ENCODE data around the gene AFAP1L2.
"Not testable (repeated sequence)": the region's sequence is repeated elsewhere in the genome, so short reads cannot be mapped to it uniquely, and the experiment has no call there.

AFAP1L2 gene

DNA sequence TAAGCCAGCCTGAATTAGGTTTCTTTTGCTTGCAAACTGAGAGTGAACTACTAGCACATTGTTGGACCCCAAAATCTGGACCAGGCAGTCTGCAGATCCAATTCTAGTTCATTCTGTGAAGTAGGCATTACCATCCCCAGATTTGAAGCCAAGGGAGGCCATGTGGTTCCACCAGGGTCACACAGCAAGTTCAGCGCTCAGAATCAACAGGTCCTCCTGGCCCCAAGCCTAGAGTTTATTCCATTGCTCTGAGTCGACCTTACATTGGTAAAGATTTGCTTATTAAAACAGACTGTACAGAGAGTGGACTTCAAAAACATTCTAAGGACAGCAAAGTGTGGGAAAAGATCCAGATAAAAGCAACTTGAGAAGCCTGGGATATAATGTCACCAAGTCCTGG, 50.9 kb downstream of the AFAP1L2 start:
- TF ChIP-seq, protein P1, sequence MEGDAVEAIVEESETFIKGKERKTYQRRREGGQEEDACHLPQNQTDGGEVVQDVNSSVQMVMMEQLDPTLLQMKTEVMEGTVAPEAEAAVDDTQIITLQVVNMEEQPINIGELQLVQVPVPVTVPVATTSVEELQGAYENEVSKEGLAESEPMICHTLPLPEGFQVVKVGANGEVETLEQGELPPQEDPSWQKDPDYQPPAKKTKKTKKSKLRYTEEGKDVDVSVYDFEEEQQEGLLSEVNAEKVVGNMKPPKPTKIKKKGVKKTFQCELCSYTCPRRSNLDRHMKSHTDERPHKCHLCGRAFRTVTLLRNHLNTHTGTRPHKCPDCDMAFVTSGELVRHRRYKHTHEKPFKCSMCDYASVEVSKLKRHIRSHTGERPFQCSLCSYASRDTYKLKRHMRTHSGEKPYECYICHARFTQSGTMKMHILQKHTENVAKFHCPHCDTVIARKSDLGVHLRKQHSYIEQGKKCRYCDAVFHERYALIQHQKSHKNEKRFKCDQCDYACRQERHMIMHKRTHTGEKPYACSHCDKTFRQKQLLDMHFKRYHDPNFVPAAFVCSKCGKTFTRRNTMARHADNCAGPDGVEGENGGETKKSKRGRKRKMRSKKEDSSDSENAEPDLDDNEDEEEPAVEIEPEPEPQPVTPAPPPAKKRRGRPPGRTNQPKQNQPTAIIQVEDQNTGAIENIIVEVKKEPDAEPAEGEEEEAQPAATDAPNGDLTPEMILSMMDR (conservative IDR thresholded peaks at IDR 0.05; ENCODE audit: low read length) = no peak
- no peak for DNase-seq (ENCODE audit: low read depth)

DNA sequence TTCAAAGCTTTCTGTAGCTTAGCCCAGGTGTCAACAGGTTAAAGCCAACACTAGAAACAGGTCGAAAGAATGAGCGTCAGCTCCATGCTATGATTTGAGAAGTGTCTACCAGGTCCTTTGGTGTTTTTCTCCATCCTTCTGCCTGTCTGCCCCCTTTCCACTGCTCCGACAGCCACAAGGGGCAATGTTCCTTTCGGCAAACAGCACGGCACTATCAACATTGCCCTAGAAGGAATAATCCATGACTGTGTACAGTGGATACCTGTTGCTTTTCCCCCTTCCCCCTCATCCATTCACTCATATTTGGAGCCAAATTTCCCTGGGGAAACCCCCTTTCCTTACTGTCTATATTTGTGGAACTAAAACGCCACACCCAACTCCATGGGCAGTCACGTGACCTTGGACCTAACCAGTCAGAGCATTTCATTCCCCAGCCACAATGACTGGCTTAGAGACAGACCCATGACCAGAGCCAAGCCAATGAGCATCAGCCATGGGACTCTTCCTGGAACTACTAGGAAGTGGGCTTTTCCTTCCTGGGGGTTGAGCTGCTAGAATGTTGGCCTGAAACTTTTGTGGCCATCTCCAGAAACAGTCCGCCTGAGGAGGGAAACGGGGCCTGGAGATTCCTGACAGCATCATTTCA, 51.5 kb downstream of the AFAP1L2 start:
- TF ChIP-seq, protein P1 (conservative IDR thresholded peaks at IDR 0.05; ENCODE audit: low read length) = no peak
- no peak for DNase-seq (ENCODE audit: low read depth)
- H3K4me3 ChIP-seq (ENCODE audit: low read length) = no peak overlapping the region

More for the DNA sequence above, 50.9 kb downstream of the AFAP1L2 start:
- H3K4me3 ChIP-seq (ENCODE audit: low read length) = no peak overlapping the region

DNA sequence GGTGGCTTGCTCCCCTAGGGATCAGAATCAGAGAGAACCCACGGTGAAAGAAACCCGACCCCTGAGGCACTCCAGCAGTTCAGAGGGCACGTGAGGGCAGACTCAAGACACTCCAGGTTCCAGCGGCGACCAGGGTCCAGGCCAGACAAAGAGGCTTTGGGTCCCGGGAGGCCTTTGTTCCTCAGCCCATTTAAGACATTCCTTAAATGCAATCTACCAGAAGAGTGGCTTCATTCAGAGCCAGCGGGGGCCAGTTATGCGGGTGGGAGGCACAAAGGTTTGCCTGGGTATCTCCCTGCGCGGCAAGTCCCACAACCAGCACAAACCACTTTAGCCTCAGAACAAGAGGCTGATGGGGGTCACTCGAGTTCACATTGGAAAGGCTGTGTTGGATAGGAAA, 53.6 kb downstream of the AFAP1L2 start:
- no peak for DNase-seq (ENCODE audit: low read depth)
- TF ChIP-seq, protein P1 (conservative IDR thresholded peaks at IDR 0.05; ENCODE audit: low read length) = no peak
- no peak overlapping the region for H3K4me3 ChIP-seq (ENCODE audit: low read length)

DNA sequence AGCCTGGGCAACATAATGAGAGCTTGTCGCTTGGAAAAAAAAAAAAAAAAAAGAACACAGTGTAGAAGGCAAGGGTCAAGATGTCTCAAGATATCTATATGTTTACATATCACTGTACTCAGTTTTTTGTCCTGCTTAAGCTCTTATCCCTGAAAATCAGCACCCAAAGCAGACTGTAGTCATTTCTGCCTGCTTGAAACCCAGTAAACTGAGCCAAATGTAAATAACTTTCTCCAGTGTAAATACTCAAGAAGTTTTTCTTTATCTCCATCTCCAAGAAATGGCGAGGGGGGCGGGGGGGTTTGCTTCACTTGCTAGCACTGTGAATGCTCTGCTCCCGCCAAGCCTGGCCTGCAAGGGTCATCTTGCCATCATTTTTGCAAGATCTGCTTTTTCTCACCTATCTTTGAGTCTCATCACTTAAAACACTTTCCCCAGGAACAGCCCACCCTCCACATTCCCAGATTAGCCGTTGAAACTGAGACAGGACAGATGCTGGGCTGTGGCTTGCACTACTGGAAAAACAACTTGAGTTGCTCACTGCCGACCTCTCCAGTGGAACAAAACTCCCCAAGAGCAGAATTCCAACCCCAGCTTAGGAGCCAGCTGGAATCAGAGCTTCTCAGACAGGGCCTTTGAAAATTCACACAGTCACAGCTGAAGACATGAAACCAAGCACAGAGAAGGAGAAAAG, 54.6 kb downstream of the AFAP1L2 start:
- TF ChIP-seq, protein P1 (conservative IDR thresholded peaks at IDR 0.05; ENCODE audit: low read length) = no peak
- DNase-seq (ENCODE audit: low read depth) = no peak
- no peak overlapping the region for H3K4me3 ChIP-seq (ENCODE audit: low read length)

DNA sequence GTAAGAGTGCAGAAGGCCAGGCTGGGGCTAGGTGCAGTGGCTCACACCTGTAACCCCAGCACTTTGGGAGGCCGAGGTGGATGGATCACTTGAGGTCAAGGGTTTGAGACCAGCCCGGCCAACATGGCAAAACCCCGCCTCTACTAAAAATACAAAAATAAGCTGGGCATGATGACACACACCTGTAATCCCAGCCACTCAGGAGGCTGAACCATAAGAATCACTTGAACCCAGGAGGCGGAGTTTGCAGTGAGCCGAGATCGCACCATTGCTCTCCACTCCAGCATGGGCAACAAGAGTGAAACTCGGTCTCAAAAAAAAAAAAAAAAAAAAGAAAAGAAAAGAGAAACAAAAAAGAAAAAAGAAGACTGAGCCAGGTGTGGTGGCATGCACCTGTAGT, 55.2 kb downstream of the AFAP1L2 start:
- not testable (repeated sequence) for DNase-seq (ENCODE audit: low read depth)

DNA sequence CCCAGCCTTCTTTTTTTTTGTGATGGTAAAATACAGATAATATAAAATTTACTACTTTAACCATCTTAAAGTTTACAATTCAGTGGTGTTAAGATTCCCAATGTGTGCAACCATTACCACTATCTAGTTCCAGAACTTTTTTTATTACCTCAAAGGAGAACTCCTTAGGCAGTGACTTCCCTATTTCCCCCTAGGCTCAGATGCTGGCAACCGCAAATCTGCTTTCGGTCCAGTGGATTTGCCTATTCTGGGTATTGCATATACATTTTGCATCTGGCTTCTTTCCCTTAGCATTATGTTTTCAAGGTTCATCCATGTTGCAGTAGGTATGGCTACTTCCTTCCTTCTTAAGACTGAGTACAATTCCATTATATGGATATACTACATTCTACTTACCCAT, 56.5 kb downstream of the AFAP1L2 start:
- no peak for DNase-seq (ENCODE audit: low read depth)
- no peak overlapping the region for H3K4me3 ChIP-seq (ENCODE audit: low read length)
- TF ChIP-seq, protein P1 (conservative IDR thresholded peaks at IDR 0.05; ENCODE audit: low read length) = no peak

More for the DNA sequence above, 55.2 kb downstream of the AFAP1L2 start:
- H3K4me3 ChIP-seq (ENCODE audit: low read length) = not testable (repeated sequence)

DNA sequence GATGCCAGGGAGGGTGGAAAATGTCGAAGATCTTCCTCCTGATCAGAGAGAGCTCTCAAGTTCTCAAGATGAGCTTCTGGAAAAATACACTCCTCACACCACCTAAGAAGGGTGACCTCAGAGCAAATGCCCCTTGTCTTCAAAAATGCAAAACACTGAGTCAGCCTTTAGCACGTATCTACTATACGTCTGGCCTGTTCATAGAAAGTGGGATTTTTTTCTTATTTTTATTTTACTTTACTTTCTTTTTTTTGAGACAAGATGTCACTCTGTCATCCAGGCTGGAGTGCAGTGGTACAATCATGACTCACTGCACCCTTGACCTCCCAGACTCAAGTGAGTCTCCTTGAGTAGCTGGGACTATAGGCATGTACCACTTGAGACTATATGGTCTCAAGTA, 57.1 kb downstream of the AFAP1L2 start:
- TF ChIP-seq, protein P1 (conservative IDR thresholded peaks at IDR 0.05; ENCODE audit: low read length) = no peak
- H3K4me3 ChIP-seq (ENCODE audit: low read length) = no peak overlapping the region
- no peak for DNase-seq (ENCODE audit: low read depth)

All from AG10803 (cell line).